Prostate gland (tissue), 2 donors: ENCODE data around the gene DMAP1.

Experiments used
- CTCF ChIP-seq, 4 experiments: fragments of 200-600 bp in 2 of 4; fragments of 450-650 bp in 2 of 4; sonication (generic) in 2 of 4; IDR thresholded peaks; 1 replicate in 3 of 4; 2 replicates in 1 of 4; pipeline ENCODE4 v1.5.1; 2016 to 2019; ENCODE audit warnings: antibody characterized with exemption in 4 of 4, mild to moderate bottlenecking in 2 of 4, moderate library complexity in 2 of 4
- POLR2A ChIP-seq: fragments of 450-650 bp; IDR thresholded peaks from one replicate; pipeline ENCODE4 v1.6.1; 2016; ENCODE audit warnings: antibody characterized with exemption, mild to moderate bottlenecking
- POLR2AphosphoS5 ChIP-seq: sonication (generic); formaldehyde crosslinking; IDR thresholded peaks from one replicate; pipeline ENCODE4 v1.6.1; 2017; ENCODE audit warnings: antibody characterized with exemption

- TF ChIP-seq CTCF (IDR thresholded peaks at IDR 0.05) (no peak), POLR2AphosphoS5 (no peak), POLR2A (no peak)
Observed at GRCh38 chr1:44229435-44230167, 16.3 kb downstream of the DMAP1 start.
